Stimulated activated CD8-positive, alpha-beta memory T cell treated with anti-CD3 and anti-CD28 coated beads, Interleukin-15, amount 100 ng/mL, for 4 hours (primary cell): ENCODE data around the gene PEMT.

ENCODE experiments used
- DNase-seq, 2 donors: peaks; one replicate each; pipeline ENCODE4 v3.0.0-alpha.2; 2020; ENCODE audit warnings: low read depth in 2 of 2

PEMT gene

DNA sequence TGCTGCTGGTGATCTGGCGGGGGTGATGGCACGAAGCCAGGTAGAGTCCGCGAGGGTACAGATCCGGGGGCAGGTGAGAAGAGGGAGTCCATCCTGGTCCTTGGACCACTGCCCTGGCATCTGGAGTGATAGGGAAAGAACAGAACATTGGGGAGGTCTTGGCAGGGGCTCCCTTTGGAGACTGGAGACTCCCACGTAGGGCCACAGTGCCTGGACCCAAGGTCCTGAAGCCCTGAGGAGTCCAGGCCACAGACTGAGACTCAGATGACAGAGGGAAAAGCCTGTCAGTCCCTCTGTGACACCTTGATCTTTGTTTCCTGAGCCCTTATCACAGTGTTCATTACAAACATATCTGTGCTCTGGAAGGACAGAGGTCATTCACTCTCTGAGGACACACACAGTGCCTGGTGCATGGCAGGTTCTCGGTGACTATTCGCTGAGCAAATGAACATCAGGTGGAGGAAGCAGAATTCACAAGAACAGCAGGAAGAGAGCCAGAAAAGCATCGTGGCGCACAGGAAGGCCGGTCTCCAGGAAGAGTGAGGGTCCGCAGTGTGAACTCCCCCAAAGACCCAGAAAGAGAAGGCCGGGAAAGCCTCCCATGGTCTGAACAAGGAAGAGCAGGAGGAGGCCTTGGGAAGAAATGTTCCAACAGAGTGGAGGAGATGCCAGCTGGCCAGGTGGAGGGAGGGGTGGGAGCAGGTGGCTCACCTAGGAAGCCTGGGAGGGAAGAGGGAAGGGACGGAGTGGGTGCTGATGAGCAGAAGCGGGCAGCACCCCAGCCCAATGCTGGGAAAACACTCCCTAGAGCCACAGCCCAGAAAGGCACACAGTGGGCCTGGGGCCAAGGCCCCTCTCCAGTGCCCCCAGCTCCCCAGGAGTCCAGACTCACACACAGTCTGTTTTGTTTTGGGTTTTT, 20.5 kb downstream of the PEMT start:
- no peak for DNase-seq

GRCh38 chr17:17570140-17570797, 21.2 kb downstream of the PEMT start:
- DNase-seq = no peak

DNA sequence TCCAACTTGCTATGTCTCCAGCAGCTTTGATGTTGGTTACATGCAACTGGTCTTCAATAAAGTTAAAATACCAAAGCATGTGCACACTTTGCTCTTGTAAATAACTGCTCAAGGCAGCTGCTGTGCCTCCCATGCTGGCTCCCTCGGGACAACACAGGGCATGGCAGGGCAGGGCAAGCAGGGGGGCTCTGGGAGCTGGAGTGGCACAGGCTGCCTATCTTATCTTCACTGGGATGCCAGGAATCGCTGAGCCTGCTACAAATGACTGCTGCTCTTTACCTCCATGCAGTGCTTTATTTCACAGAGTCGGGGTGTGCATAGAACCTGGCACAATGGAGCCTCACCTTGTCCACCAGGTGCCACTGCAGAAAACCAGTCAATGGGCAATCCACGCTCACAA, 21.8 kb downstream of the PEMT start:
- no peak for DNase-seq

DNA sequence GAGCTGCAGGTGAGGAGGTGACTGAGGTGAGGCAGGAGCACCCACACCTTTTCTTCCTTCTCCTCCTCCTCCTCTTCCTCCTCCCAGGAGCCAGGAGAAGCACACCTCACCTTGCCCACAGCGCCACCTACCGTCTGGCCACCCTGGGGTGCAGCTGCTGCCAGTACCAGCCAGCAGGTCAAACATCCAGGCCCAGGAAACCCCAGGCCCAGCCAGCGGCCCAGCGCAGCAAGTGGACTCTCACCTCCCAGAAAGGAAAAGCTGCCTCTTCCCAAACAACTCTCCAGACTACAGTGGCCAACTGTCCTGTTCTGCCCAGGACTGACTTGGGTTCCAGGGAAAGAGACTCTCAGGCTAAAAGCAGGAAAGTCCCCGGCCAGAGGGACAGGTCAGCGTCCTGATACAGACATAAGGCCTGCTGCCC, 22.7 kb downstream of the PEMT start:
- peak in 1 of 2 donors; percentile 5 for DNase-seq

DNA sequence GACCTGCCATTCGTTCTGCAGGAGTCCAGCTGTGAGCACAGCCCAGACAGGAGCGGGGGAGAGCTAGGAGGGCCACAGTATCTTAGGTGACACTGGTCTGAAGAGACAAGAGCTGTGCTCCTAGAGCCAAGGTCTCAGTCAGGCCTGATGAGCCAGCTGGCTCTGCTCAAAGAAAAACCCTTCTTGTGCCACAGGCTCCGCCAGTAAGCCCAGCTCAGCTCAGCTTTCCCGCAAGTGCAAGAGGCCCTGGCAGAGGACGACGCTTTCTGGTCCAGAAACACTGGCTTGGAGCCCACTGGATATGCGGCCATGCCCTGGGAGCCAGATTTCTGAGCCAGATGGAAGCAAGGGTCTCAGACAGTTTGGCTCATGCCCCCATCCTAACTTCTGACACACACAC, 23.9 kb downstream of the PEMT start:
- DNase-seq = no peak

DNA sequence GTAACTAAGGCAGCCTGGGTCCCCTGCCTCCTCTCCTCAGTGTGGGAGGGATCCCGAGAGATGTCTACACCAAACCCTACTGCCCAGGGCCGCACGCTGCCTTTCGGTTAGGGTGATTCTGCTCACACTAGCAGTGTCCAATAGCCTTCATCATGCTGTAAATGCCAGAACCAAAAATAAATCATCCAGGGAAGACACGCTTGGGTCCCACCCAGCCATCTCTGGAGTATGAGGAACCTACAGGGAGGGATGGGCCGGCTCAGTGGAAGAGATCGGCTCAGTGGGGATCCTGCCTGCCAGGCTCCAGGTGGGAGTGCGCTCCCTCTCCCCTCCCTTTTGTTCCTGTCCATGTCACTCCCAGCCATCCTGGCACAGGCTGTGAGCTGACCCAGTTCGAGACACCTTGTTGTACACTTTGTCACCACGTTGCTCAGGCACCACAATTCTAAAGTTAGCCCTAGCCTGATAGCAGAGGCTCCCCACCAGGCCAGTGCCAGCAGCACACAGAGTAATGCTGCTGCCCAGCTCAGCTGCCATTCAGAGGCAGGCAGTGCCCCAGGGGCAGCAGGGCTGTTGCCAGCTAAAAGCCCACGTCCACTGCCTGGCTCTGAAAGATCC, 24.5 kb downstream of the PEMT start:
- DNase-seq = no peak

DNA sequence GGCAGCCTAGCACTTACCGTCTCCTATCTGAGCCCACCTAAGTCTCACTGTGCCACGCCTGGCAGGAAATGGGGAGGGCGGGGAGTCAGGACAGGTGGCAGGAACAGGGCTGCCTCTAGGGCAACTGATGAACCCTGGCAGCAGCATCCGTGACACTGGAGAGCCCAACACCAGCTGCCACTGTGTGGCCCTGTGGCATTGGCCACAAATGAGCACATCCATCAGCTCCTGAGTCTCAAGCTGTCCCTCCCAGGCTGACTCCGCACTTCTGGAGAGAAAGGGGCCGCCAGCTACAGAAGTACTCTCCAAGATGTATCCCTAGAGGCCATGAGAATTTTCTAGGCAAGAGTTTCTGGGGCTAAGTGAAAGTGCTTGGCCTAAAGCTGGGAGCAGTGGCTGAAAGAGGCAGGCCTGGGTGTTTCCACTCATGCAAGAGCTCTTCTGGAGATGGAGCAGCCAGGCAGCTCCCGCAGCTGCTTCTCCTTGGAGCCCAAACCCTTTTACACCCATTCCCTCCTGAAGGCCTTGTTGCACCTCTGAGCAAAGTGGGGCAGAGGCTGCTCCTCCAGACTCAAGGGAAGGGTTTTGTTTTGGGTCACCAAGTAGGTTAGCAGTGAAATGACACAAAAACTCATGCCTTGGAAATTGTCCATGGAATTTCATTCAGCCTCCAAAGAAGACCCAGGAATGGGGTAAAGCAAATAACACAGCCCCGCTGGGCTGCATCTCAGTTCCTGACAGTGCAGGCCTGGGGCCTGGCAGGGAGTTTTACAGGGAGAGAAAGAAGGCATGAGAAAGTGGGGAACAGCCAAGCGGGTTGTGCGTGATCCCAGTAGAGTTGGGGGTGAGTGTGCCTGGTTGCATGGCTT, 25.8 kb downstream of the PEMT start:
- DNase-seq = no peak

DNA sequence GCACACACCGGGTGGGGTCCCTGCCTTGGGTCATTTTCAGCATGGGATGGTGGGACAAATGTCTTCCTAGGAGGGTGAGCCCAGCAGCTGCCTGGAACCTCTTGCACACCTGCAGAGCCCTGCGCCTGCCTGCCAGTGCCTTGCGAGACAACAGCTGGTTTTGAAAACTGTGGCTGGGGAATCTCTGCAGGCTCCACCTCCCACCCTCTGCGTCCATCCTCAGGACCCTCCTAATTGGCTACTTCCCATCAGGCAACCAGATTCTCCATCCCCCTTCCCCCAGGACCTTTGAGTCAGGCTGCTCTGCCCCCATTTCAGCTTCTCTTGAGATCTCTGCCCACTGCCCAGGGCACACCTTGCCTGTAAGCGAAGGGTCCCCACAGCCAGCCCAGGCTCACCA, 26.6 kb downstream of the PEMT start:
- DNase-seq = no peak

DNA sequence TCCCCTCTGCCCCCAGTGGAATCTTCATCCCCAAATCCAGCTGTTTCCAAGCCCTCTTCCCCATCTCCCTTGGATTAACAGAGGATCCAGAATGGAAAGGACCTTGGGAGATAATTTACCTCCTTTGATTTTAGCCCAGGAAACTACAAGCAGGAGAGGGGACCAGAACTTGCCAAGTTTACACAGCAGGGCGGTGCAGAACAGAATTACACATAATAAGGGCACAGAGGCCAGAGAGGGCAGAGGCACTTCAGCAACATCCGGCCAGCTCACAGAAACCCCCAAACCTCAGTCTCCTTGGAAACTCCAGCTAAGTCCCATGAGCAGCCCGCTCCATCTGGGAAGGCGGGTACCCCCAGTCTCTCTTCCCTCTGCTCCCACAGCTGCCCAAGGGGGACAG, 27.2 kb downstream of the PEMT start:
- DNase-seq = no peak

- DNase-seq = no peak
These were observed 28.0 kb downstream of the PEMT start for GRCh38 chr17:17563530-17563929.

DNA sequence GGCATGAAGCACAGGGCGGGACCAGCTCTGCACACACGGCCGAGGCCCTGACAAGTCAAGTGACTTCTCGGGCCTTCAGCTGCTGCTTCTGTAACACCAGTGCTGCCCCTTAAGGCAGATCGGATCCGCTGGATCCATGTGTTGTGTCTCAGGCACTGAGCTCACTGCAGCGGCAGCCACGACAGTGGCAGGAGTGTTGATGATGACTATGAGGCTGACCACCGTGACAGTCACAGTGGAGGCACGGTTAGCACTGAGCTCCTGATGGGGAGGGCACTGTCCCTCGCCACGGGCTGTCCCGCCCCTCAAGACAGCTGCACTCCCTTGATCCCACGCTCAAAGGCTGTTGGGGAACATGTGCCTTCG, 29.4 kb downstream of the PEMT start:
- no peak for DNase-seq

- DNase-seq = no peak
These were observed 29.9 kb downstream of the PEMT start for GRCh38 chr17:17561408-17562145.

DNA sequence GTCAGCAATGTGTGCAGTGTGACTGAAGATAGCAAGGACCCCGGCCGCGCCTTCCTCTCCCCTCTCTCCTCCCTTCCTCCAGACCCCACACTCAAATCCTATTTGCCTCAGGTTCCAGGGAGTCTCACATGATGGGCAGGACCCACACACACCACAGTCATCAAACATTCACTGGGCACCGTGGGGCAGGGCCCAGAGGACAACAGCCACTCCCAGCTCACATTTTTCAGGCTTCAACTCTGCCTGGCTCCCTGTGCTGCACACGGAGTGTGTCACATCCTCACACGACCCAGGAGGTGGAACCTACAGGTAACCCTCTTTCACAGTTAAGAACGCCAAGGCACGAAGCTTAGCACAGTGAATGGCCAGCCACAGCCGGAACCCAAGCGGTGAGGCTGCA, 30.5 kb downstream of the PEMT start:
- DNase-seq = no peak

DNA sequence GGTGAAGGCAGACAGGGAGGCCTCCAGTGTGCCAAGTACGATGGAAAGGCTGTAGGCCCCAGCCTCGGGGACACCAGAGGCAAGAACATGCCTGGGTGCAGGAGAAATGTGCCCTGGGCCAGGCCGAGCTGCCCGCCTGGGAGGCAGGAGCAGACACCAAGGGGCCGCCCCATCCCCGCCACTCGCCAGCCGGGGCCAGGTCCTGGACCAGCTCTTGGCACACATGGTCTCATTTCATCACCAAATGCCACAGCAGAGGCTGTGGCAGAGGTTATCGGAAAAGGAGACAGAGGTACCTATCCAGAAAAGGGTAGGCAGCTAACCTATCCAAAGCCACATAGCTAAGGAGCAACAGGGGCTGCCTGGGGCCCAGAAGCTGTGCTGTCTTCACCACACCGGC, 31.3 kb downstream of the PEMT start:
- no peak for DNase-seq

DNA sequence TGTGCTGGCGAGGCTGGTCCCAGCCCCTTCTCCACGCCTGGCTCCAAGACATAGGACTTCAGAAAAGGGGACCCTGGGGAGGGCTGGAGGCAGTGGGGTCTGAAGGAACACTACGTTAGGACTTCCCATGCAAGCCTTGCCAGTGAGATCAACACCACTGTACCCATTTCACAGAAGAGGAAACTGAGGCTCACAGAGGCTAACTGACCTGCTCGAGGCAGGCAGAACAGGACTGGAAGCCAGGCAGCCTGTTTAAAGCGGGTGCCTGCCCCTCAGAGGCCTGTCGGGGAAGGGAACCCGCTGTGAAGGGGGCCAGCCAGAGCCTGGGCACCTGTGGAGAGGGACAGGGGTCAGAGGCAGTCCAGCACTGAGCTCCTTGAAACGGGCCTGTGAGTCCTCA, 32.3 kb downstream of the PEMT start:
- no peak for DNase-seq

- DNase-seq = no peak
These were observed 33.1 kb downstream of the PEMT start for GRCh38 chr17:17558431-17558830.

GRCh38 chr17:17557796-17558195, 33.7 kb downstream of the PEMT start:
- no peak for DNase-seq

DNA sequence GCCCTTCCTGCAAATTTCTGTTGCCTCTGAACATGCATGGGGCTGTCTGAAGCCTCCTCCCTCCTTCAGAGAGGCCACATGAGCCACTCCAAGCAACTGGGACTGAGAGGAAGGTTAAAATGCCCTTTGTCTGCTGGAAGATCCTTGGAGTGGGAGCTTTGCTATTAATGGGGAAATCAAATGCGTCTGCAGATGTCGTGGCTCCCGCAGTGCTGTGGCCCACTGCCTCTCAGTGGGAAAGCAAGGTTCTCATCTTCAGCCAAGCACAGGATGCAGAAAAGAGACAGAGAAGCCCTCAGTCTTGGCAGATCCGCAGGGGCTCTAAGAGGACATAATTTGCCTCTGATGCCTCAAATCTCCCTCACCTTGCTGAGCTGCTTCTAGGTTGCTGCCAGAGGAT, 34.8 kb downstream of the PEMT start:
- DNase-seq = no peak

- no peak for DNase-seq
These were observed 35.6 kb downstream of the PEMT start for GRCh38 chr17:17555906-17556305.

DNA sequence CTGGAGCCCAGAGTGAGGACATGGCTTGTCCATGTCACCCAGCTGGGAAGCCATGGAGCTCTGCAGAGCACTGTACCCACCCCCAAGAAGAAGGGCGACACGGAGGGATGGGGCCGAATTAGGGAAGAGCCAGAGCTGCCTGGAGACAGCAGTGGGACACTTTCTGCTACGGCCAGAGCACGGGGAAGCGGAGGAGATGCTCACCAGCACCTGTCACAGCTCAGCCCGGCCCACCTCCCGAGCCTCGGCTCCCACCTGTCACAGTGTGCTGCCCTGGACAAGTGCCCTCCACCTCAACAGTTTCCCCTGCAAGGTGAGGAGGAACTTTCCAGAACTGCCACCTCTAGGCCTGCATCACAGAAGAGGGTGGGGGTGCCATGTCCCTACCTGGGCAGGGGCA, 36.4 kb downstream of the PEMT start:
- DNase-seq = no peak

- DNase-seq = no peak
These were observed 37.2 kb downstream of the PEMT start for GRCh38 chr17:17554266-17554665.
